Superior temporal gyrus (tissue), 1 donor: ENCODE data around the gene CREB3.
A peak's percentile ranks its signal among the peaks of the same experiment; 100 is the strongest.

ENCODE experiments used
- DNase-seq: peaks from one replicate; pipeline ENCODE4 v3.0.0-alpha.2; 2016; ENCODE audit errors: extremely low spot score

CREB3 gene

DNA sequence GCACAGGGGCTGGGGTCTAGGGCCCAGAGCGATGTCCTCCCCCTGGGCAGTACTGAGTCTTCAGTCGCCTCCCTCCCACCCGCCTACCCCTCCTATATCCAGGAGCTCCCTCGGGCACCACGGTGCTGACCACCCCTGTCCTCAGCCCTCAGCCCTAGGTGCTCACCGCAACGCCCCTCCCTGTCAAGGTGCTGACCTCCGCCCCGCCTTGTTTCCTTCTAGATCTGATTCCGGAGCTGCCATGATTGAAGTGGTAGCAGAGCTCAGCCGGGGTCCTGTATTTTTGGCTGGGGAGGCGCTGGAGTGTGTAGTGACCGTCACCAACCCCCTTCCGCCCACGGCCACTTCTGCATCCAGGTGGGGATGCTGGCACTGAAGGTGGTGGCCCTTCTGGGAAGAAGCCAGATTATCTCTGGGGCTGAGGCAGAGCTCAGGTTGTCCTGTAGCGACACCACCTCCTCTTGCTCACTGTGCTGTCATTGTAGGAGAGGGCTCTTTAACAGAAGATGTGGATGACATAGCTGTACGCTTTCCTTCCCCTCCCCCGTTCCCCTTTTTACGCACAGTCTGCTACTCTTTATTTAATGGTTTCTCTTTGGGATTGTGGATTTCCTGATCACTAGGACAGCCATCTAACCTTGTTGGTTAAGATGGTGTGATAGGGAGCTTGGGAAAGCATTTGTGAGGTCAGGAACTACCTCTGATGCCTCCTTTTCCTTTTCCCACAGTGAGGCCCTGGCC lies 17.2 kb downstream of the CREB3 start:
- DNase-seq = no peak

- no peak for DNase-seq
These were observed 17.7 kb downstream of the CREB3 start for GRCh38 chr9:35750256-35750531.

DNA sequence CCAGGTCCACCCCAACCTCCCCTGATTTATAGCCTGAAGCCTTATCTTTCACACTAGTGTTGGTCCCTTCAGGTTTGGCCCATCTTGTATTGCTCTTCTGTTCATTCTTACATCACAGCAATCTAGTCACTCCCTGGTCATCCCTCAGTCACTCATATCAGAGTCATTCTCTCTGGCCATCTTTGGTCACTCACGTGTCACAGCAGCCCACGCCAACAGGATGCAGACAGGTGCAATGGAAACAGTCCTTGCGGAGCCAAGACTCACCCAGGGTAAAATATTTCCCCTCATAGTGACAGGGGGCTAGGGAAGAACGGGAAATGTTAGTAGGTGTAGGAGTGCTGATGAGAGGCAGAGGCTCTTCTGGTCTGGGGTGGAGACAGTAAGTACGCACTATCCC lies 21.0 kb downstream of the CREB3 start:
- no peak for DNase-seq

DNA sequence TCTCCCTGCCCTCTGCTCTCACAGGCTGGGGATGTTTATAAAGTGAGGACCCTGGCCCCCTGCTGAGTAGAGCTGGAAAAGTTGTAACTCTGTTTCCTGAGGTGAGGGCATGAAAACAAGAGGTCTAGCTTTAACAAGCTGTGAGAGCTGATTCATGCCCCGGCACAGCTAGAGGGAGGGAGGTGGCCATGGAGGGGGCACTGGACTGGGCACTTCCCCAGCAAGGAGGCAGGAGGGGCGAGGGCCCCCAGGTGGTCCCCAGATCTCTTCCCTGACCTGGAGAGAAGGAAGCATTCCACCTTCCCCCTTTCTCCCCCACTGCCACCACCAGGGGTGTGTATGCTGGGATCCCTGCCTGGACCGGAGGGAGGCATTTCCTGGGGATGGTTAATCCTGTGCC lies 21.8 kb downstream of the CREB3 start, which contains the start of gene MSMP:
MSMP (minus strand) TSS at position 13 of the 400 bp plus-strand sequence. CDS start 147 bp downstream, outside the sequence.
- no peak for DNase-seq

DNA sequence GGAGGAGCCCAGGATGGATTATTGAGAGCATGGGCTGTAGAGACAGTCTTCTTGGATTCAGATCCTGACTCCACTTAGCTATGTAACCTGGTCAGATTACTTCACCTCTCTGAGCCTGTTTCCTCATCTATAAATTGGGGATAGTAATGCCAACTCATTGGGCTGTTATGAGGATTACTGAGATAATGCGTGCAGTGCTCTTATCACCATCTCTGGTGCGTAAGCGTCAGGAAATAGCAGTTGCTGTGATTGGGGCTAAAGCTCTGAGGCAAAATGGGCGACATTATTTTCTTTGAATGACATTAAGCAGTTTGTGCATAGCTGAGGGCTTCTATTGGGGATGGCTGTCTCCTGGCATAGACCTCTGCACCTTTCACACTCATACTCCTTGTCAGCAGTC lies 22.6 kb downstream of the CREB3 start:
- no peak for DNase-seq

DNA sequence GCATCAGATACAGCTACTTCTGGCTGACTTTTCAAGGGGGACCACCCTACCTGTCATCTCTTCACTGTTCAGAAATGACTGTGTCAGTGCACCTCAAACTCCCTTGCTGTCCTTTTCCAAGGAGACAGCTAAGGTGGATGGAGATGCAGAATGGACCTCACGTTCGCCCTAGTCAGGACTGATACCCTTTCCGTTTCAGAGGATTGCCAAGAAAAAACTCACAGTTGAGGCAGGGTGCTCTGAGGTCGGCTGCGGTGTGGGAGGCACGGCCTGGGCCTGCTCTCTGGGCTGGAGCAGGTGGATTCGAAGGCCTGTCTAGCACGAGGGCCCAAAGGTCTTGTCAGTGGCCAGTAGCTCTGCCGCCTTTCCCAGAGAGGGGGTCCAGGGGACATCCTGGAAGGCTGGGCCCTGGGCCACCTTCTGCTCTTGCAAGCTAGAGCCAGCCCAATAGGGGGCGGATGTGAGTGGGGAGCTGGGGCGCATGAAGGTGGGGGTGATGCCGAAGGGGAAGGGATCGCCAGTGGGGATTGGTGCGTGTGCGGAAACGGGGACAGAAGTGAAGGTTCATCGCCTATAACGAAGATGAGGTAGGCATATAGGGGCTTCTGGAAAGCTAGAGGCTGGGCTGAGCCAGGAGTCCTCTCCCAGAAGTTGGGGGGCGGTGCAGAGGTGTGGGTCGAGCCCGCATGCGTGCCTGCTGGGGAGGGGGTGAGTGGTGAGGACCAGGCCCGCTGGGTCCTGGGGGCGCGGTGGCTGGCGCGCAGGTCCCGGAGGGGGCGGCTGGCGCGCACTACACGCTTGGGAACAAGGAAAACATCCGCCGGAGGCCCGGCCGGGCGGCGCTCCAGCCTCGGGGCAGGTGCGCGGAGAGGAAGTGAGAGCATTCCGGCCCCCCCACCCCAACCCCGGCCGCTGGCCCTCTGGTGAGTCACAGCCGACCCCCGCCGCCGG lies 24.1 kb downstream of the CREB3 start:
- DNase-seq = peak; percentile 58

DNA sequence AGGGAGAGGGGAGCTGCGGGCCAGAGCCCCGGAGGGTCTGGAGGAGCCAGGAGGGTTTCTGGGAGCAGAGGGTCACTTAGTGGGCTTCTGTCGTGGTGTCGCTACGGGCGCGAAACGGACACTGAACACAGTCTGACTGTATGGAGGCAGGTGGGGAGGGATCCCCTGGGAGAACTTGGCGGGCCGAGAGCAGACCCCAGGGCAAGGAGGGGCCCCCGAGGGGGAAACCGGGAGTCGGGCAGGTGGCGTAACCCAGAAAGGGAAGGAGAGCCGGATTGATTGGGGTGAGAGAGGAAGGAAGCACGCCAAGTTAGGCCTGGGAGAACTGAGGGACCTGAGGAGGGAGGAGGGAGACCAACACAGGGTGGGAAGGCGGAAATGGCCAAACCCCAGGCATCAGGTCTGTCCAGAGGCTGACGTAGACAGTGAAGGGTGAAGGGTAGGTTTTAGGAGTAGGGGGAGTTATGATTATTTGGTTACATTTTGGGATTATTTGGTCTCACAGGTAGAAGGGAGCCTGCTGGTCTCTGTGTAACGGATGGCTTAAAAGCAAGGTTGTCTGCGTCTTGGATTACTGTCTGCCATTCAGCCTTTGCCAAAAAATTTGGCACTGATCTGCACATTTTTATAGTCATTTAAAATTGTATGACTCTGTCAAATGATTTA lies 24.9 kb downstream of the CREB3 start:
- DNase-seq = peak; percentile 35

GRCh38 chr9:35757892-35758275 lies 25.4 kb downstream of the CREB3 start:
- DNase-seq = no peak

DNA sequence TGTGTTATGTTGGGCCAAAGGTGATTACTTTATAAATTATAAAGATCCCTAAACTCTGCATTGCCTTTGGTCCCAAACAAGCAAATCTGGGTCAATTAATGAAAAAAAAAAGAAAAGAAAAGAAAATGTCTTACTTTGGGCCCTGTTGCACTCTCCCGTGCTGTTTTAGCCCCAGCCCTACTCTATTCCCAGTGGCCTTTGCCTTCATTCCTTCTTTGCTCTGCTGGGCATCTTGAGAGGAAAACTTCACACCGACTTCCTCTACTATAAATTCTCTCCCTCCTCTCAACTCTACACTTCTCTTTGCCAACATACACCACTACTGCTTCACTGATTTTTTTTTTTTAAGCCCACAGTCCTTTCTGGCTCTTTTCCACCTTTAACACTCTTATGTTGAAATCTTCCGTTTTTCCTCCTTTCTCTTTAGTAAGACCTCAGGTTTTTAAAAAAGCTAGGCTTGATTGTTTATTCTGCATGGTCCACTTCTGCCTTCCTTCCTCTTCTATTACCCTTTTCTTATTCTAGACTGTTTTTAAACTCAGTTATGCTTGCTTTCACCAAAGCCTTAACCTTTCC lies 26.1 kb downstream of the CREB3 start:
- peak; percentile 33 for DNase-seq

DNA sequence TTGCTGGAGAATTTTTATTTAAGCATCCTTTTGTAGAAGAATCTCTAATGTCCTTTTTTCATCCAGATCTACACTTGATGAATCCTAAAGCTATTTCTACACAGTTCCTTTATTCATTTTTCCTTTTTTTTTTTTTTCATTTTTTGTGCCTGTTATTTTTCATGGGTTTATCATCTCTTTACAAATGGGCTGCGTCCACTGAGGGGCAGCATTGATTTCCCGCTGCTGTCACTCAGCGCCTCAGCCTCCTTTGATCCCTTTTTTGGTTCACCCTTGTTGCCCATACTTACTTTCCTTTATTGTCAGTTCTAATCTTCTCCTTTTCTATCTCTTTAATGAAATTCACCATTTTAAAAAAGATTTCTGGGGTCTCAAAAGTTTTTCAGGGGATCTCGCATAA lies 27.3 kb downstream of the CREB3 start:
- DNase-seq = no peak

DNA sequence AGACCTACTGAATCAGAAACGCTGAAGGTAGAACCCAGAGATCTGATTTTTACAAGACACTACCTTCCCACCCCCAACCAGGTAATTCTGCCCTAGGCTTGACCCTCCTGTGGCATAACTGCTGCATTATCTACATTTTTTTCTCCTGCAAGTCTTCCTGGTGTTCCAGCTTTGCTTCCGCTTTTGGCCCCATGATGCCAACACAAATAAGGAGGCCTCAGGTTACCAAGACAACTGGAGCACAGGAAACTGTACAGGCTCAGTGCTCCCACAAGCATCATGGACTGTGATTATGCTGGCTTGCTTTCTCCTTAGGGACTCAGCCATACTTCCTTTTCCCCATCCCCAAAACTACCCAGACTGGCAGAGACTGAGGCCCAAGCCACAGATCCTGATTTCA lies 28.2 kb downstream of the CREB3 start:
- peak; percentile 16 for DNase-seq

- DNase-seq = no peak
These were observed 30.7 kb downstream of the CREB3 start for GRCh38 chr9:35763181-35763580.

- DNase-seq = no peak
These were observed 31.3 kb downstream of the CREB3 start for GRCh38 chr9:35763803-35764202.

- no peak for DNase-seq
These were observed 34.5 kb downstream of the CREB3 start for GRCh38 chr9:35766997-35767396.

- no peak for DNase-seq
These were observed 35.0 kb downstream of the CREB3 start for GRCh38 chr9:35767458-35767857.

GRCh38 chr9:35769763-35770162 lies 37.3 kb downstream of the CREB3 start:
- no peak for DNase-seq

DNA sequence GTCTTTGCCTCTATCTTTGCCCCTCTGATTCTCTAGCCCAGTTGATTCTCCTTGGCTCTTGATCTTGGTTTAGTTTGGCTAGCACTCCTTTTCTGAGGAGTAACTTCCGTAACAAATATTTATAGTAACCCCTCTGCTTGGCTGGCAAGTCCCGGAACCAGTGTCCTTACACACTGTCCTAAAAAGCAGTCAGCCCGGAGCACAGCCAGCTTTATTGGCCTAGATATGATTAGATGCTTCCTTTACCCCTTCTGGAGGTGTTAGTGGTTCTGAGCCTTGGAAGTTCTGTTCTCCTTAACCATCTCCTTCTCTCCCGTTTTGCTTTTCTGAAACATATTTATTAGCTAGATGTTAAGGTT lies 38.6 kb downstream of the CREB3 start:
- no peak for DNase-seq

DNA sequence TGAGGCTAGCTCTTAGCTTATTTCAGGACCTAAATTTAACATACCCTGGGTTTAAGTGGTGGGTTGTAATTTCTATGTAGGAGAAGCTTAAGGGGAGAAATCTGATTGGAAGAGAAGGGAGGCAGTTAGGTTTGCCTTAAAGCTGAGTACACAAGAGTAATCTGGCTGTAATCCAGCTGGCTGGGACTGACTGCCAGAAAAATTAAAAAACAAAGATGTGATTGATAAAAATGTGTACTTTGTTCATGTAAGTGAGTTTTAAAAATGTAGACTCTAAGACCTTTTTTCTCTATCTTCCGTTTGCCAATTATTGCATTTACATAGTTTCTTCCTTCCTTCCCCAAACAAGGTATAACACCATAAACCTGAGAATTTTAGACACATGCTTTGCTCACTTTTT lies 39.1 kb downstream of the CREB3 start:
- no peak for DNase-seq

- no peak for DNase-seq
These were observed 39.5 kb downstream of the CREB3 start for GRCh38 chr9:35771943-35772342.

- DNase-seq = no peak
These were observed 42.6 kb downstream of the CREB3 start for GRCh38 chr9:35774907-35775635.

- no peak for DNase-seq
These were observed 43.6 kb downstream of the CREB3 start for GRCh38 chr9:35776018-35776417.

GRCh38 chr9:35778496-35778895 lies 46.0 kb downstream of the CREB3 start:
- no peak for DNase-seq
